GM19324 (cell line): ENCODE results near the gene CRACR2B.

Experiments
- ATAC-seq: cut with Tn5 transposase; IDR thresholded peaks from one replicate; pipeline ENCODE4 v1.9.1; 2021; ENCODE audit warnings: mild to moderate bottlenecking, moderate library complexity; ENCODE audit not compliant: unreplicated experiment, low FRiP score

The CRACR2B gene

GRCh38 chr11:827897-828192 lies at the start of gene CRACR2B:
CRACR2B (plus strand) TSS chr11:827919; CDS start chr11:828608, 689 bp downstream.
- ATAC-seq = no peak

- ATAC-seq = no peak
Observed at GRCh38 chr11:778976-779954, 48.5 kb upstream of the CRACR2B start.

- ATAC-seq = no peak
Observed at GRCh38 chr11:779955-780532, 47.7 kb upstream of the CRACR2B start.

GRCh38 chr11:782264-783174 lies 45.2 kb upstream of the CRACR2B start:
- no peak for ATAC-seq

GRCh38 chr11:783581-784015 lies 44.1 kb upstream of the CRACR2B start:
- ATAC-seq = no peak

- no peak for ATAC-seq
Observed at GRCh38 chr11:786235-787083, 41.3 kb upstream of the CRACR2B start.

- ATAC-seq = no peak
Observed at GRCh38 chr11:787084-787675, 40.5 kb upstream of the CRACR2B start.

- ATAC-seq = no peak
Observed at GRCh38 chr11:788009-788640, 39.6 kb upstream of the CRACR2B start.

GRCh38 chr11:788953-789940 lies 38.5 kb upstream of the CRACR2B start:
- no peak for ATAC-seq

- no peak for ATAC-seq
Observed at GRCh38 chr11:789943-790342, 37.8 kb upstream of the CRACR2B start, which contains the start of gene CEND1. CEND1 (minus strand) TSS chr11:790090; CDS start chr11:788576, 1,514 bp downstream.

GRCh38 chr11:790721-791564 lies 36.8 kb upstream of the CRACR2B start:
- ATAC-seq = no peak

GRCh38 chr11:791658-792534 lies 35.8 kb upstream of the CRACR2B start:
- ATAC-seq = no peak

- ATAC-seq = no peak
Observed at GRCh38 chr11:792535-792821, 35.2 kb upstream of the CRACR2B start.

GRCh38 chr11:792873-793272 lies 34.8 kb upstream of the CRACR2B start:
- ATAC-seq = no peak

- no peak for ATAC-seq
Observed at GRCh38 chr11:793556-793955, 34.2 kb upstream of the CRACR2B start.
